Stimulated activated CD4-positive, alpha-beta T cell treated with anti-CD3 and anti-CD28 coated beads, Interleukin-1b, Interleukin-23, amount 100 ng/mL, for 4 hours (primary cell): ENCODE results near the gene TENM4.

Source experiments
- DNase-seq, 2 donors: peaks; one replicate each; pipeline ENCODE4 v3.0.0-alpha.2; 2020; ENCODE audit warnings: low read depth in 2 of 2

Gene TENM4

GRCh38 chr11:79447038-79447786 is 6.4 kb upstream of the TENM4 start:
- no peak for DNase-seq

GRCh38 chr11:79444923-79445322 is 4.1 kb upstream of the TENM4 start:
- no peak for DNase-seq

GRCh38 chr11:79441461-79441875 is 638 bp upstream of the TENM4 start:
- no peak for DNase-seq

- DNase-seq = no peak
Measured at GRCh38 chr11:79439886-79440570, 802 bp downstream of the TENM4 start.

- no peak for DNase-seq
Measured at GRCh38 chr11:79439410-79439885, 1.4 kb downstream of the TENM4 start.

GRCh38 chr11:79438631-79439409 is 2.0 kb downstream of the TENM4 start:
- no peak for DNase-seq

- DNase-seq = no peak
Measured at GRCh38 chr11:79437981-79438630, 2.7 kb downstream of the TENM4 start.

GRCh38 chr11:79437278-79437980 is 3.4 kb downstream of the TENM4 start:
- DNase-seq = no peak

- no peak for DNase-seq
Measured at GRCh38 chr11:79436919-79437277, 3.9 kb downstream of the TENM4 start.

- DNase-seq = no peak
Measured at GRCh38 chr11:79434283-79434682, 6.5 kb downstream of the TENM4 start.

GRCh38 chr11:79432138-79432537 is 8.7 kb downstream of the TENM4 start:
- no peak for DNase-seq

- no peak for DNase-seq
Measured at GRCh38 chr11:79431535-79431934, 9.3 kb downstream of the TENM4 start.

- no peak for DNase-seq
Measured at GRCh38 chr11:79430280-79430679, 10.6 kb downstream of the TENM4 start.

- no peak for DNase-seq
Measured at GRCh38 chr11:79428406-79428805, 12.4 kb downstream of the TENM4 start.

- no peak for DNase-seq
Measured at GRCh38 chr11:79427611-79428327, 13.1 kb downstream of the TENM4 start.

- DNase-seq = no peak
Measured at GRCh38 chr11:79427126-79427525, 13.7 kb downstream of the TENM4 start.

- no peak for DNase-seq
Measured at GRCh38 chr11:79425463-79425862, 15.4 kb downstream of the TENM4 start.

GRCh38 chr11:79423736-79424135 is 17.1 kb downstream of the TENM4 start:
- DNase-seq = no peak

- no peak for DNase-seq
Measured at GRCh38 chr11:79422866-79423265, 18.0 kb downstream of the TENM4 start.

GRCh38 chr11:79421820-79422219 is 19.0 kb downstream of the TENM4 start:
- DNase-seq = no peak

- DNase-seq = no peak
Measured at GRCh38 chr11:79419120-79419519, 21.7 kb downstream of the TENM4 start.
